NT2/D1 (cell line): Measurements from ENCODE around the gene WDR90.

Source experiments
- YY1 ChIP-seq: IDR thresholded peaks from 2 replicates; pipeline ENCODE4 v1.6.1; 2011; ENCODE audit not compliant: insufficient read length, insufficient read depth
- ZNF274 ChIP-seq: IDR thresholded peaks from 2 replicates; pipeline ENCODE4 v1.6.1; 2011; ENCODE audit warnings: mild to moderate bottlenecking, low read depth, low read length

- TF ChIP-seq ZNF274, result no peak
- no peak for TF ChIP-seq YY1
Observed at GRCh38 chr16:626787-627453, 22.2 kb upstream of the WDR90 start.
